ENCODE results near the gene NFE2L2.
"Not testable (repeated sequence)": the region's sequence is repeated elsewhere in the genome, so short reads cannot be mapped to it uniquely, and the experiment has no call there.

NFE2L2 gene

DNA sequence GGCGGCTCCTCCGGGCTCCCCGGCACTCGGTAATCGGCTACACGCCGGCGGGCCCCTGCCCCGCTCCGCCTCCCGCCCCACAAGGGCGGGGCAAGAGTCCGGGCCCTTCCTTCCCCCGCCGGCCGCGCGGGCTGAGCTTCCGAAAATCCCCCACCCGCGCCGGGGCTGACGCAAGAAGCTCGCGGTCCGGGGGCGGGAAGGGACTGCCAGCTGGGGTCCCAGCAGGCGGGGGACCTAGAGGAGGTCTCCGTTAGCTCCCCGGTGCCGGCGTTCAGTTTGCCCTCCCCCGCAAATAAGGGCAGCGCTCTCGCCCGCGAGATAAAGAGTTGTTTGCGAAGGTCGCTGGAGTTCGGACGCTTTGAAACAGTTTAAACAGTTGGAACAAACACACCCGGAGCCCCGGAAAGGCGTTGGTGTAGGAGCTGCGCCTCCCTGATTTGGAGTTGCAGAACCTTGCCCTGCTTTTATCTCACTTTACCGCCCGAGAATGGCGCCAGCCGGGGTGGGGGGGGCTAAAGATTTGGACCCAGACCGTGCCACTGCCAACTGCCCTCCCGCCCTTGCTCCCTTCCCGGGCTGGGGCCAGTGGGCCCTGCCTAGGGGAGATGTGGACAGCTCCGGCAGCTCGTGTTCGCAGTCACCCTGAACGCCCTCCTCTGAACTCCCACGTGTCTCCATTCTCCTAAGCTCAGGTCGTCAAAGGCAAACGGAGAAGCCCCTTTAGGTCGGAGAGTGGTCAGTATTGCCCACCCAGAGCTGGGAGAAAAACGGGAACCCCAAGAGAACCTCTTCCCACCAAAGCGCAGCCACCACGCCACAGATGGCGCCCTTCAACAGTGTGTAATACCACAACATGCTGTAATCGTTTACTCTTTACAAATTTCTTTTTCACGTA lies at the start of gene NFE2L2:
TSS of gene NFE2L2 (minus strand) at position 35 of the 895 bp plus-strand sequence. CDS start 151 bp downstream, outside the sequence.
- in situ Hi-C loops (cut with MboI; ENCODE audit: low sequenced_read_pairs), result no loop called here

DNA sequence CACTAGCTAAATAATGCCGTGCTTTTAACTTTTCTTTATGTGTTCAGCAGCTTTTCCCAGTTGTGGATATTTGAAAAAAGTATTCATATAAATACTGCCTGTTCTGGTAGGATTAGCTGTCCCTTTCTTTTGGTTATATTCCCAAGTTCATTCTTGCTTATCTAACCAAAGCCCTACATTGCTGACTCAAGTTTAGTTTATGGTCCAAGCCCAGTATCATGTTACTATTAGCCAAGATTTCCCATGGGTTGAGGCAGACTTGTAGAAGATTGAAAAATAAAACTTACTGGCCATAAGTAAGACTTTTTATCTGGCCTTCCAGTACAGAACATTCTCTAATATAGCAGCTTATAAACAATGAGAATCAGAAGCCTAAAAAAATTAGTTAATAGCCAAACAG lies 49.7 kb upstream of the NFE2L2 start:
- in situ Hi-C loops (cut with MboI; ENCODE audit: low sequenced_read_pairs), result no loop called here

DNA sequence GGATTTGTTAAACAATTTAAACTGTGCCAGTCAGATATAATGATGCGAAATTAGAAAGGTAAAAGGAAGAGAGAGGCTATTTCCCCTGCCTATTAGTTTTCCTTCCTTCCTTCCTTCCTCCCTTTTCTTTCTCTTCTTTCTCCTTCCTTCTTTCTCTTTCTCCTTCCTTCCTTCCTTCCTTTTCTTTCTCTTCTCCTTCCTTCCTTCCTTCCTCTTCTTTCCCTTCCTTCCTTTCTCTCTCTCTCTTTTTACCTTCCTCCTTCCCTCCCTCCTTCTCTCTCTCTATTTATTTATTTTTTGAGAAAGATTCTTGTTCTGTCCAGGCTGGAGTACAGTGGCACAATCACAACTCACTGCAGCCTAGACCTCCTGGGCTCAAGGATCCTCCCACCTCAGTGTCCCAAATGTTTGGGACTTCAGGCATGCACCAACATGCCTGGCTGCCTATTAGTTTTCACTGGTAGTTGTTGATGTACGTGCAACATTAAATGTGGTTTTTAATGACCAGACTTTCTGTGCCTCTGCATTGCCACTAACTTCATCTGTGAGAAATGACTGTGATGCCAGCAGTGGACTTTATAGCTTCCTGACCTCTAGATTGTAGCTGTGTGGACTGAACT lies 48.7 kb upstream of the NFE2L2 start:
- in situ Hi-C loops (cut with MboI; ENCODE audit: low sequenced_read_pairs), result no loop called here

DNA sequence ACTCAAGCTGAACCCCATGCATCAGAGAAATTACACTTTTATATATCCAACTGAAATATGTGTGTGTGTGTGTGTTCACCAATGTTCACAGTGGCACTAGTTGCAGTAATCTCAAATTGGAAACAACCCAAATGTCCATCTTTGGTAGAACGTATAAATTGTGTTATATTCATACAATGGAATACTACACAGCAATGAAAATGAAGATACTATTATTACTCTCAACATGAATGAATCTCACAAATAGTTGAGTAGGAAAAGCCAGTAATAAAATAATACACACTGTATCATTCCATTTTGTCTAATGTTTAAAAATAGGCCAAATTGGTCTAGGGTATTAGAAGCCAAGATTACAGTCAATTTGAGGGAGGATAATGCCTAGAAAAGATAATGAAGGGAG lies 48.0 kb upstream of the NFE2L2 start:
- in situ Hi-C loops (cut with MboI; ENCODE audit: low sequenced_read_pairs), result no loop called here

DNA sequence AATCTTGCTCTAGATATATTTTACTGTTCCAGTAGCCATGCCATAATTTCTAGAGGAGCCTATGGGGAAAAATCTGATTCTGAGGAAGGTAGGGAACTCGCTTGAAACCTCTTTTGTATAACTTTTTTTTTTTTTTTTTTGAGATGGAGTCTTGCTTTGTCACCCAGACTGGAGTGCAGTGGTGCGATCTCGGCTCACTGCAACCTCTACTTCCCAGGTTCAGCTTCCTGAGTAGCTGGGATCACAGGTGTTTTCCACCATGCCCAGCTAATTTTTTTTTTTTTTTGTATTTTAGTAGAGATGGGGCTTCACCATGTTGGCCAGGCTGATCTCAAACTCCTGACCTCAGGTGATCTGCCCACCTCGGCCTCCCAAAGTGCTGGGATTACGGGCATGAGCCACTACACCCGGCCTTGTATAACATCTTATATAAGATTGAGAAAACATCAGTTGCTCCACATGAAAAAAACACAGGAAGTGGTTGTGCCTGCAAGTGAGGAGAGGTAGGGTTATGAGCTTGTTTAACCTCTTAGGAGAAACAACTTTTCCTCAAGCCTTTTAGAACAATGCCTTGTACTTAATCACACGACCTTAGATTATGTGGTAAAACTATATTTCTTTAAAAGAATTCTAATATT lies 45.3 kb upstream of the NFE2L2 start:
- in situ Hi-C loops (cut with MboI; ENCODE audit: low sequenced_read_pairs), result not testable (repeated sequence)

DNA sequence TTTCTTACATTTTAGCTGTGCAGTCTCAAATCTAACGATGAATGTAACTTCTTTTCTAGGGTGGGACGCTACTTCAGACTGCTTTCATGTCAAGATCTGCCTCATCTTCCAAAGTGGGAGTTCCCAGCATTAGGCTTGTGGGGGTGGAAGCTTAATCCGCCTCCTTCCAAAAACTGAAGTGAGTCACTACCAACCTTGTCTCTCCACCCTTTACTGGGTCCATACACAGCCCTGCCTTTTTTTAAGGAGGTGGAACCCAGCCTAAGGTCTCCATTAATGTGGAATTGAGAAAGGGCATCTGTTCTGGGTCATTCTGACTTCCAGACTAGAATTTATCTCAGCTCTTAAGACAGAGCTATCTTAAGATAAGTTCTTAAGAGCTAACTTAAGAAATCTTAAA lies 42.0 kb upstream of the NFE2L2 start:
- in situ Hi-C loops (cut with MboI; ENCODE audit: low sequenced_read_pairs), result no loop called here

DNA sequence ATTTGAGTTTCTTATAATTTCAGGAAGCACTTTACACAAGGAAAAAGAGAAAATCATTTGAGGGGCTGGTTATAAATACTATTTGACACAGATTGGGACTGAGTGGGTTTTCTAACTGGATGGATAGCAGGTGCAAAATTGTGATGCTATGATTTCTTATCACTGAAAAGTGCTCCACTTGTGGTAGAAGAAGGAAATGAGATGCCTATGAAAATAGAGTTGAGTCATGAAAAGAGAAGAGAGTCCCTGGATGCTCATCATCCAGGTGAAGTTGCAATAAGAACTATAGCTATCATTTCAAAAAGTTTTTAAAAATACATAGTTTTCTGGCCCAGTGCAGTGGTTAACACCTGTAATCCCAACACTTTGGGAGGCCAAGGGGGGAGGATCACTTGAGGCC lies 39.4 kb upstream of the NFE2L2 start:
- in situ Hi-C loops (cut with MboI; ENCODE audit: low sequenced_read_pairs), result no loop called here

DNA sequence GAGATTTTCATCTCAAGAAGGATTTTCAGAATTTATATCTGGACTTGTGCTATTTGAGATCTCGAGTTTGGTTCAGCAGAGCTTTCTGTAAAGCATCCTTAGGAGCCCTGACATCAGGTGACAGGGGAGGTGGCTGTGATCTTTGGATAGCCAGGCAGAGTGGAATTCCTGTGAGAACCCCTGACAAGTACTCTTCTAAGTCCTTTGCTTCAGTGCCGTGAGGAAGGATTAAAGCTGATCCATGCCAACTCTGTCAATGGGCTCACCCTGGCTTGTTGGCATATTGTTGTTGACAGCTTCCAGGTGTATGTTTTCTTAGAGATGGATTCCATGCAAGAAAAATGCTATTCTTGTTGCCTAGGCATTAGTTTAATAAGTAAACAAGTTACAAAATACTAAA lies 38.0 kb upstream of the NFE2L2 start:
- in situ Hi-C loops (cut with MboI; ENCODE audit: low sequenced_read_pairs), result no loop called here

DNA sequence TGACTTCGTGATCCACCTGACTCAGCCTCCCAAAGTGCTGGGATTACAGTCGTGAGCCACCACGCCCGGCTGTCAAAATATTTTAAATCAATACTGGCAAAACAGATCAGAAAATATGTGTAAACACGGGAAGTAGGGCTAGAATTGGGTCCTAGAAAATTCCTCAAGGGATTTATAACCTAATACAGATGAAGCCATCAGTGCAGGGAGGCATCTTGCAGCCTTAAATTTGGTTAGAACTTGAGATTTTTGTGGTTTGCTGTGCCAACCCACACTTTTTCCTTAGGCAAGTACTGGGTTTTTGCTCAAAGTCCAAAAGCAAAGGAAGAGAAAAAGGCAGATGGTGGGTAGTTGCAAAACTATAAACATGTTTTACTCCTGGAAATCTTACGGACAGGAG lies 33.7 kb upstream of the NFE2L2 start:
- in situ Hi-C loops (cut with MboI; ENCODE audit: low sequenced_read_pairs), result no loop called here

DNA sequence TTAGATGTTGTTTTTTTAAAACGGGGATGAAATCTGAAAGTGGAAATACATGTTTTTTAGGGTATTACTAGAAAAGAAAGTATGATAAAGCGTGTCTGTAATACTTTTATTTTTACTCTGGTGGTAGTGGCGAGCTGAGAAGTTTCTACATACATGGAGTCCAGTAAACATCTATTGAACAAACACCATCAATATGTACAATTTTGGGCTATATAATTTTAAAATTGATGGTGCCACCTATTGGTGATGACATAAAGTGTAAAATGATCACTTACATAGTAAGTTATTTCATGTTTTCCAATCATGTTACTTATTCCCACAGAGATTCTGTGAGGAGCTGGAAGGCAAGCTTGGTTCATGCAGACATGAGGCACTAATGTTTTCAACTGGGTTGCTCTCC lies 31.5 kb upstream of the NFE2L2 start:
- in situ Hi-C loops (cut with MboI; ENCODE audit: low sequenced_read_pairs), result no loop called here

DNA sequence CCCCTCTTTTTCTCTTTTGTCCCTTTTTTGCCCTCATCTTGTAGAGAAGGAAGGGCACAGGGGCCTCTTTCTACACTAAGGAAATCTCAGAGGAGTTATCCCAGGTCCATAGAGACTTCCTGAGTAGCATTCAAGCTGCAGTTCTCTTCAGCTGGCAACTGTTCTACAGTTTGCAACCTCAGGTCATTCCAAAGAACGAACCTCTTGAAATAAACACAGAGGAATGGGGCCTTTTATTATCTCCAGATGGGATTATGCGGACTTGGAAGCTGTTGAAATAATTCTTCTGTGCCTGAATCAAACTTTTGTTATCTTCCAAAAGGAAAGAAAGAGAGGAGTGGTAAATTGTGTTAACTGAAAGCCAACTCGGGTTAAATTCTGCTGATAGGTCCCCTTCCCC lies 31.0 kb upstream of the NFE2L2 start:
- in situ Hi-C loops (cut with MboI; ENCODE audit: low sequenced_read_pairs), result no loop called here

DNA sequence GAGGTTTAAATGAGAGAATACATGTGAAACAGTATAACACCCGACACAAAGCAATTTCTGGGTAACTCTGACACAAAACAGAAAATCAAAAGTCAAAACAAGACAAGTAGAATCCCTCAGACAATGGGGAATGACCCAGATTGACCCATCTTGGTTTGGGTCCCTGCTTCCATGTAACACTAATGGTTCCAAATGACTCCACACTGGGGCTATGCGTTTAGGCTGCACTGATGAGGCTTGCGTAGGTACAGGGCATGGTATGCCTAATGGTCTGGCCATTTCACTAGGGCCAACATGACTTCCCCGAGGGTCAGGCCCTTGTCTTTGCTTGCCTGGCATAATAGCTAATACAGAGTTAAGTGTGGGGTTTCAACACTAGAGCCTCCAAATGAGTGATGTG lies 27.2 kb upstream of the NFE2L2 start:
- in situ Hi-C loops (cut with MboI; ENCODE audit: low sequenced_read_pairs), result no loop called here

DNA sequence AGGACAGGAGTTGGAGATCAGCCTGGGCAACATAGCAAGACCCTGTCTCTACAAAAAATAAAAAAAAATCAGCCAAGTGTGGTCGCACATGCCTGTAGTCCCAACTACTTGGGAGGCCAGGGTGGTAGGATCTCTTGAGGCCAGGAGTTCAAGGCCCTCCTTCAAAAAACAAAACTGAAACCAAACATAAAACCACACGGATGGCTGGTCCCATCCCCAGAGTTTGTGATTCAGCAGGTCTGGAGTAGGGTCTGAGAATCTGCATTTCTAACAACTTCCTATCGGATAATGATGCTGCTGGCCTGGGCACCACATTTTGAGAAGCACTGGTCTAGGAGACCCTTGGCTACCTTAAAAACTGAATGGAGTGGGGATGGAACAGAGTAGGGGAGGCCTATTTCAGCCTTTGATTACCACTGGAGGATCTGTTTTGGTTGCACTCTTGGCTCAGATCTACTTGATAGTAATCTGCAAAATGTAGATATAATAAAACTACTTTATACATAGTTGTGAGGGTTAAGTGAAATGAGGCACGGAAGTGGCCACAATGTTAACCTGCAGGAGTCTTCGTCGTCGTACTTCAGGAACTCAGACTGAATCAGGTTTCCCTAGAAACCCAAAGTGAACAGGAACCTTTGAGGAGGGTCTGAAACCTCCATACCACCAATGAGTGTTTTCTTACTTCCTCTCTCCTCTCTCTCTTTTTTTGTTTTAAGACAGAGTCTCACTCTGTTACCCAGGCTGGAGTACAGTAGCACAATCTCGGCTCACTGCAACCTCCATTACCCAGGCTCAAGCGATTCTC lies 25.5 kb upstream of the NFE2L2 start:
- in situ Hi-C loops (cut with MboI; ENCODE audit: low sequenced_read_pairs), result no loop called here

DNA sequence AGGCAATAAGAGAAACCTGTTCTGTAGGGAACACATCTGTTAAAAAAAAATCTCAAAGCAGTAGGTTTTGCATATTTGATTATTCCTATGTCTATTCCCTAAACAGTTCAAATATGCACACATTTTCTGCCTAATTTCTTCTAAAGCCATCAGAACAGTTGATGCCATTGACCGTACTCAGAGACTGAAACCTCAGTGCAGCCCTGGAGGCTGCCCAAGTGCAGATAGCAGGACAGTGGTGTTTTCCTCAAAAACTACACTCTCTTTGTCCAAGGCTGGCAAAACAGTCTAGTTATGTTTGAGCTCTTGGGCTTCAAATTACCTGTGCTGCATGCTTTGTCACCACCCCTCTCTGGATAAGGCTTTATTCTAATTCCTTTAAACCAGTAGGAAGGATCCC lies 23.3 kb upstream of the NFE2L2 start:
- in situ Hi-C loops (cut with MboI; ENCODE audit: low sequenced_read_pairs), result no loop called here

DNA sequence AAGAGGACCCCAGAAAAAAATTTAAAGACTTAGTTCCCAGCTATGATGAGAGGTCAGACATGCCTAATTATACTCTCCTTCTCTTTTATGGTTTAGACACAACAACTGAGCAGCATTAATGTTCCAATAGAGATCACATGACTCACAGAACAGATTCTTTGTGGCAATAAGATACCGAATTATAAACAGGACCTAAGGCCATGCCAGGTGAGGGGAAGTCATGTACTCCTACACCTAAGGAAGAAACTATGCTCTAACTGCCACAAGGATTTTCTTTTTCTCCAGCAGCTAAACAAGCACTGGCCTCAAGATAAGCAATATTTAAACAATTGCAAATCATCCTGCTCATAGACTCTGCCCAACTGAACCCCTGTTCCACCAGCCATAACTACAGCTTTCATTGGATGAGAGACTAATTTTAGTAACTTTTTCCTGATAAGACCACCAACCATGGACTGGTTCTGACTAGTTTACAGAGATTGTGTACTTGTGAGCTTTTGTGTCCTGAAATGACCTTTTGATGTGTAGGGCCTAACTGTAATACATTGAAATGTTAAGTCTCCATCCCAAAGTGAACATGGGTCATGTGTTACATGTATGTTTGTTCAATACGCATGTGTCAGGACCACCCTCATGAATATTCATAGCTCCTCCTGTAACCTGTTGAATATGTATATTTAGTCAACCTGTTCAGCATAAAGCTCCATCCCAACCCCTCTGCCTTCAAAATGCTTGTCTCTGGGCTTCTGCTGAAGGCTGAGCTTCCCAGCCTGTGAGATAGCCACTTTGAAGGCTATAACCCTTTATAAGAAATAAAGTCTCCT lies 21.6 kb upstream of the NFE2L2 start:
- in situ Hi-C loops (cut with MboI; ENCODE audit: low sequenced_read_pairs), result no loop called here

DNA sequence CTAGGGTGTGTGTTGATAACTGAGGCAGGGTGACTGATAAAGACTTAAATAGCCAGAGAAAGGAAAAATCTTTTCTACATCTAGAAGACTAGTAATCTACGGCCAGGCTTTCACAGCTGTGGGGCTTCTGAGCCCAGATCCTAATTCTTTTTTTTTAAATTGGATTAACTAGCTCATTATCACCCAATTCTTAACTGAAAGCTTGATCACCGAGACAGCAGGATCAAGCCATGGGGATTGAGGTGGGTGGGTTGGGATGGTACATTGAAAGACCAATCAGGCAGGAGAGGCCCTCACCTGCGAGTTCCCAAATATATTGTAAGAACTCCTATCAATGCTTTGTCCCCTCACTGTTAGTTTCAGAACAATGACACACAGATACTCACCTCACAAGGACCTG lies 20.0 kb upstream of the NFE2L2 start:
- in situ Hi-C loops (cut with MboI; ENCODE audit: low sequenced_read_pairs), result no loop called here

DNA sequence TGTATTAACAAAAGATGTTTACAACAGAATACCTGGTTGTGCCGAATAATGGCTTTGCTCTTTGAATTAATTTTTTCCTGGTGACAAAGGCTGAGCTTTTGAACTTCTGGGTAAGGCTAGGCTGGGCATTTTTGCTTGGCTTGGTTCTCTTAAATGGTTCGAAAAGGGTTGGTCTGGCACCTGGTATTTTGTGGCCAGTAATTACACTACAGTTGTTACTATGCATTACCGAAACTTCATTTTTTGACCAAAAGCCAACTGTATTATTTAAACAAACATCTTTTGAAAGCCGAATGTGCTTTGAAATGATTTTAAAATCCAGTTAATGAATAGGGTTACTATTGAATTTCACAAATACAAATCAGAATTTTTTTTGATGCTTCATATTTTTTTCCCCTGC lies 19.4 kb upstream of the NFE2L2 start:
- in situ Hi-C loops (cut with MboI; ENCODE audit: low sequenced_read_pairs), result no loop called here

DNA sequence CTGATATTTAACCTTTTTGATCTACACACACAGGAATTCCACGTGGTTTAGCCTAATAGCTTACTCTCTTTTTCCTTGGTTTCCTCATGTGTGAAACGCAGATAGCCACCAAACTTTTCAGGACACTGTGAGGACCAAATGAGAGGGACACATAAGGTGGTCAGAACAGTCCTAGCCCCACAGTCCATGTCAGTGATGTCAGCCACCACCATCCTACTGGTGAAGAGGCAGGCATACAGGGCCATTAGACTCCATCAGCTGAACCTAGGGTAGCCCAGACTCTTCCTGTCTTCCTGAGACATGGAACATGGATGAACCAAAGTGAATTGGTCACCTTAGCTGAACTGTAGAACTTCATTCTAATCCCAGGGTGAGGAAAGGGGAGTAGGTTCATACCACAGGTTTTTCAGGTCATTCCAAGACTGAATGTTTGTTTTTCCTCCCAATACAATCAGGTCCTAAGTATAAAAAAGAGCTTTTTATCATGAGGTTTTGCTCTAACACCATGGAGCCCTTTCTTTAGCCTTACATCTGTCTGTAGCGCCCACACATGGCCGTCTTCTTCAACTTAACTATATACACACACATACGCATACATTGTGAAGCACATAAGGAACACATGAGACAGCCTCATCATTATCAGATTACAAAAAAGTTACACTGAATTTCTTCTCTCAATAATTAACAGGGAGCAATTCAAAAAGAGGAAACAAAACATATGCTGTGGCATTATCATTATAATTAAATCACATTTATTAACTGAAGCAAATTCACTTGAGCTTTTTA lies 18.5 kb upstream of the NFE2L2 start:
- in situ Hi-C loops (cut with MboI; ENCODE audit: low sequenced_read_pairs), result no loop called here

DNA sequence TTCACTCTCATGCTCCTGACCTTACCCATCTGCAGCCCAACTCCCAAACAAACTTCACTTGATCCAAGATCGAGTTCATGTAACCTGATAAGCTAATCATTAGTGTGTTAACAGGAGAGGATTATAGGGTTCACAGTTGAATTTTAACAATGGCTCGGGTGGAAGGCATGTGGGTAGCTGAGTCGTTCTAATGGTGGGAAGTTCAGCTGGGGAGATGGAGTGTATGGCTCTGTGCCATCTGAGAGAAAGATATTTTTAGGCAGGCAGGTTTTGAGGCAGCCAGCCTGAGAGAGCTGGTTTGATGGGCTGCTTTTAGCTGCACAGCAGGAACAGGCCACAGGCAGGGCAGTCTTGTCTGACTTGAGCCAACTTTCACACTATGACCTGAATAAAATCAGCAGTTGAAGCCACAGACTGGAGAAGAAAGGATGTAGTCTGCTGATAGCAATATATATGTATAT lies 17.7 kb upstream of the NFE2L2 start:
- in situ Hi-C loops (cut with MboI; ENCODE audit: low sequenced_read_pairs), result no loop called here
